T-helper 1 cell treated with Interleukin-12 subunit alpha and Interleukin-12 subunit beta and Interleukin-4 antibody, amounts not matched to agents 30 μg/mL and 1 μg/mL, for 36 hours (primary cell): Measurements from ENCODE around the gene TMEM106C.
"Not testable (repeated sequence)": the region's sequence is repeated elsewhere in the genome, so short reads cannot be mapped to it uniquely, and the experiment has no call there.

Source experiments
- H3K27ac Mint-ChIP-seq: one replicate; pipeline ENCODE4 v1.8.0; 2021; ENCODE audit warnings: mild to moderate bottlenecking, mixed read lengths
- H3K27me3 Mint-ChIP-seq: one replicate; pipeline ENCODE4 v1.8.0; 2021; ENCODE audit warnings: low read depth, mixed read lengths
- H3K36me3 Mint-ChIP-seq: one replicate; pipeline ENCODE4 v1.8.0; 2021; ENCODE audit warnings: low read depth, mixed read lengths
- H3K4me1 Mint-ChIP-seq: one replicate; pipeline ENCODE4 v1.8.0; 2021; ENCODE audit warnings: low read depth, mixed read lengths
- H3K4me3 Mint-ChIP-seq: one replicate; pipeline ENCODE4 v1.8.0; 2021; ENCODE audit warnings: mild to moderate bottlenecking, moderate library complexity, mixed read lengths
- H3K9me3 Mint-ChIP-seq: one replicate; pipeline ENCODE4 v1.8.0; 2021; ENCODE audit warnings: mixed read lengths

Gene TMEM106C

GRCh38 chr12:47943623-47944340, 19.6 kb upstream of the TMEM106C start:
- no peak overlapping the region for H3K4me3 Mint-ChIP-seq
- peaks cover 4% of the 10 kb centered on the region for H3K4me1 Mint-ChIP-seq
- no peaks in the 10 kb centered on the region for H3K9me3 Mint-ChIP-seq
- H3K27me3 Mint-ChIP-seq = peaks cover 22% of the 10 kb centered on the region
- H3K27ac Mint-ChIP-seq = no peak overlapping the region
- no peaks in the 10 kb centered on the region for H3K36me3 Mint-ChIP-seq

- Mint-ChIP-seq H3K27ac (no peak overlapping the region), H3K36me3 (no peaks in the 10 kb centered on the region), H3K9me3 (no peaks in the 10 kb centered on the region), H3K4me3 (no peak overlapping the region), H3K4me1 (peaks cover 9% of the 10 kb centered on the region), H3K27me3 (peaks cover 20% of the 10 kb centered on the region)
These were observed 18.6 kb upstream of the TMEM106C start for GRCh38 chr12:47944685-47945340.

GRCh38 chr12:47945341-47945728, 18.1 kb upstream of the TMEM106C start:
- Mint-ChIP-seq H3K4me1 (peaks cover 9% of the 10 kb centered on the region), H3K36me3 (no peaks in the 10 kb centered on the region), H3K4me3 (no peak overlapping the region), H3K9me3 (no peaks in the 10 kb centered on the region), H3K27me3 (peaks cover 17% of the 10 kb centered on the region), H3K27ac (no peak overlapping the region)

GRCh38 chr12:47946413-47947323, 16.7 kb upstream of the TMEM106C start:
- Mint-ChIP-seq H3K36me3 (no peaks in the 10 kb centered on the region), H3K27ac (no peak overlapping the region), H3K4me1 (peaks cover 5% of the 10 kb centered on the region), H3K27me3 (peaks cover 7% of the 10 kb centered on the region), H3K4me3 (no peak overlapping the region), H3K9me3 (no peaks in the 10 kb centered on the region)

- no peaks in the 10 kb centered on the region for H3K36me3 Mint-ChIP-seq
- no peak overlapping the region for H3K27ac Mint-ChIP-seq
- peaks cover 5% of the 10 kb centered on the region for H3K4me1 Mint-ChIP-seq
- H3K27me3 Mint-ChIP-seq = peaks cover 7% of the 10 kb centered on the region
- H3K4me3 Mint-ChIP-seq = no peak overlapping the region
- no peaks in the 10 kb centered on the region for H3K9me3 Mint-ChIP-seq
These were observed 16.1 kb upstream of the TMEM106C start for GRCh38 chr12:47947341-47947740.

GRCh38 chr12:47949441-47950341, 13.7 kb upstream of the TMEM106C start:
- Mint-ChIP-seq H3K27ac (no peak overlapping the region), H3K9me3 (no peaks in the 10 kb centered on the region), H3K4me3 (no peak overlapping the region), H3K4me1 (peaks cover 9% of the 10 kb centered on the region), H3K27me3 (peaks cover 7% of the 10 kb centered on the region), H3K36me3 (no peaks in the 10 kb centered on the region)

GRCh38 chr12:47950856-47951468, 12.4 kb upstream of the TMEM106C start:
- no peaks in the 10 kb centered on the region for H3K36me3 Mint-ChIP-seq
- no peak overlapping the region for H3K27ac Mint-ChIP-seq
- H3K9me3 Mint-ChIP-seq = no peaks in the 10 kb centered on the region
- peaks cover 9% of the 10 kb centered on the region for H3K4me1 Mint-ChIP-seq
- peaks cover 20% of the 10 kb centered on the region for H3K27me3 Mint-ChIP-seq
- H3K4me3 Mint-ChIP-seq = no peak overlapping the region

GRCh38 chr12:47954058-47954457, 9.3 kb upstream of the TMEM106C start:
- Mint-ChIP-seq H3K4me1 (peaks cover 9% of the 10 kb centered on the region), H3K27ac (no peak overlapping the region), H3K9me3 (peaks cover 8% of the 10 kb centered on the region), H3K27me3 (peaks cover 27% of the 10 kb centered on the region), H3K36me3 (peaks cover 2% of the 10 kb centered on the region), H3K4me3 (no peak overlapping the region)

- peaks cover 12% of the 10 kb centered on the region for H3K9me3 Mint-ChIP-seq
- peaks cover 2% of the 10 kb centered on the region for H3K36me3 Mint-ChIP-seq
- H3K4me1 Mint-ChIP-seq = peaks cover 6% of the 10 kb centered on the region
- H3K27me3 Mint-ChIP-seq = peaks cover 31% of the 10 kb centered on the region
- H3K27ac Mint-ChIP-seq = no peak overlapping the region
- no peak overlapping the region for H3K4me3 Mint-ChIP-seq
These were observed 8.8 kb upstream of the TMEM106C start for GRCh38 chr12:47954467-47955045.

GRCh38 chr12:47955059-47955458, 8.3 kb upstream of the TMEM106C start:
- peaks cover 2% of the 10 kb centered on the region for H3K36me3 Mint-ChIP-seq
- H3K27me3 Mint-ChIP-seq = peaks cover 36% of the 10 kb centered on the region
- peaks cover 15% of the 10 kb centered on the region for H3K9me3 Mint-ChIP-seq
- no peak overlapping the region for H3K27ac Mint-ChIP-seq
- no peak overlapping the region for H3K4me3 Mint-ChIP-seq
- H3K4me1 Mint-ChIP-seq = peaks cover 4% of the 10 kb centered on the region

GRCh38 chr12:47957671-47958070, 5.7 kb upstream of the TMEM106C start:
- H3K27ac Mint-ChIP-seq = not testable (repeated sequence)

GRCh38 chr12:47962198-47962597, 1.2 kb upstream of the TMEM106C start:
- H3K27ac Mint-ChIP-seq = no peak overlapping the region
- peaks cover 36% of the 10 kb centered on the region for H3K4me1 Mint-ChIP-seq
- peaks cover 15% of the 10 kb centered on the region for H3K9me3 Mint-ChIP-seq
- H3K4me3 Mint-ChIP-seq = no peak overlapping the region
- H3K36me3 Mint-ChIP-seq = peaks cover 29% of the 10 kb centered on the region
- H3K27me3 Mint-ChIP-seq = peaks cover 38% of the 10 kb centered on the region

More at GRCh38 chr12:47957671-47958070, 5.7 kb upstream of the TMEM106C start:
- Mint-ChIP-seq H3K27me3 (peaks cover 59% of the 10 kb centered on the region), H3K9me3 (peaks cover 15% of the 10 kb centered on the region)
- H3K4me3 Mint-ChIP-seq, H3K36me3 Mint-ChIP-seq, H3K4me1 Mint-ChIP-seq: not testable (repeated sequence)

- H3K27me3 Mint-ChIP-seq = peaks cover 38% of the 10 kb centered on the region
- H3K9me3 Mint-ChIP-seq = peaks cover 6% of the 10 kb centered on the region
- peaks cover 38% of the 10 kb centered on the region for H3K36me3 Mint-ChIP-seq
- H3K4me3 Mint-ChIP-seq = peak overlapping the region; percentile 99
- peak overlapping the region; percentile 47 for H3K27ac Mint-ChIP-seq
- peaks cover 38% of the 10 kb centered on the region for H3K4me1 Mint-ChIP-seq
These were observed 821 bp downstream of the TMEM106C start for GRCh38 chr12:47964106-47964728.
